ENCODE measurements around the gene PRORP. TPM values are rescaled to one million over a fixed set of nuclear protein-coding genes. Genes with fewer than 3 reads are reported as not detected.

The PRORP gene
- 10 to 100 TPM; 15.6 to 27.4 (median 22.1) TPM for total RNA-seq

- no peak for TF ChIP-seq CTCF (IDR thresholded peaks at IDR 0.05; ENCODE audit: low read depth)
Measured at GRCh38 chr14:35121887-35122695, at the start of gene PRORP, which contains the start of gene PPP2R3C. Gene PRORP, plus strand, starts transcription at chr14:35122552. Its CDS starts 694 bp downstream, at chr14:35123246. Gene PPP2R3C, minus strand, starts transcription at chr14:35121990. Its CDS starts 31 bp downstream, at chr14:35121959.

DNA sequence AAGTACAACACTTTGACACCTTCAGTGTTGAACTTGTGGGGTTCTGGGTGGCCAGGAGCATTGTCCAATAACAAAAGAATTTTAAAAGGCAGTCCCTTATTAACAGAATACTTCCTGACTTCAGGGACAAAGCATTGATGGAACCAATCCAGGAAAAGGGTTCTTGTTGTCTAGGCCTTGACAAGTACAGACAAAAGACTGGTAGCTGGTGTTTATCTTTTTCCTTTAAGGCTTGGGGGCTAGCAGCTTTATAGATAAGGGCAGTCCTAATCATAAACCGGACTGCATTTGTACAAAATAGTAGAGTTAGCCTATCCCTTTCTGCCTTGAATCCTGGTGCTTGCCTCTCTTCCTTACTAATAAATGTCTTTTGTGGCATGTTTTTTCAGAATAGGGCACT is 48.9 kb upstream of the PRORP start:
- no peak for TF ChIP-seq CTCF (IDR thresholded peaks at IDR 0.05; ENCODE audit: low read depth)

GRCh38 chr14:35078082-35078481 is 44.3 kb upstream of the PRORP start:
- no peak for TF ChIP-seq CTCF (IDR thresholded peaks at IDR 0.05; ENCODE audit: low read depth)

GRCh38 chr14:35079742-35080141 is 42.6 kb upstream of the PRORP start:
- TF ChIP-seq CTCF (IDR thresholded peaks at IDR 0.05; ENCODE audit: low read depth), result no peak

DNA sequence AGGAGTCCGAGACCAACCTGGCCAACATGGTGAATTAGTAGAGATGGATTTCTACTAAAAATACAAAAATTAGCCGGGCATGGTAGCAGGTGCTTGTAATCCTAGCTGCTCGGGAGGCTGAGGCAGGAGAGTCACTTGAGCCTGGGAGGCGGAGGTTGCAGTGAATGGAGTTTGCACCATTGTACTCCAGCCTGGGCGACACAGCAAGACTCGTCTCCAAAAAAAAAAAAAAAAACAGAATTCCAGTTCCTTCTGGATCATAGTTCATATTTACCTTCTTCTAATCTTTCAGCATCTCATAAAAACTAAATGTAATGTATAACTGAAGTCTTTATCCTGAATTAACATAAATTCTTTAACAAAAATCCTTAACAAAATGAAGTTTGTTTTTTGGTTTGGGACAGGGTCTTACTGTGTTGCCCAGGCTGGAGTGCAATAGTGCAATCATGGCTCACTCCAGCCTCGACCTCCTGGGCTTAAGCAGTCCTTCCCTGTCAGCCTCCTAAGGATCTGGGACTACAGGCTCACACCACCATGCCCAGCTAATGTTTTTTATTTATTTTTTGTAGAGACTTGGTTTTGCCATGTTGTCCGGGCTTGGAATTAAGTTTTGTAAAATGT is 38.7 kb upstream of the PRORP start:
- no peak for TF ChIP-seq CTCF (IDR thresholded peaks at IDR 0.05; ENCODE audit: low read depth)

DNA sequence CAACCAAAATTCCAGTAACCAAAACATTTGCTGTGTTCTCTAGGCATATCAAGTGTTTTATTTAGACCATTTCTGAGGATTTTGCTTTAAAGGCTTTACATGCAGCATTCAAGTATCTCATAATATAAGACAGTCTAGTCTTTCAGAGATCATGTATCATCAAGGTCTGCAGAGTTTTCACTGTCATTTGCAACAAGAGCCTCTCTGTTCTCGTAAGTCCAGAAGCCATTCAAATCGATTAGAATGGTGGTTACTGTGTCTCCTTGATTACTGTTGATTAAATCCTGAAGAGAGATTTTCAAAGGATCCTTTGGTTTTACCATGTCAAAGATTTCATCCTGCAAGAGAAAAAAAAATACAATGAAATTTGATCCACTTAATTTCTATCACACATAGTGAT is 36.9 kb upstream of the PRORP start:
- no peak for TF ChIP-seq CTCF (IDR thresholded peaks at IDR 0.05; ENCODE audit: low read depth)

DNA sequence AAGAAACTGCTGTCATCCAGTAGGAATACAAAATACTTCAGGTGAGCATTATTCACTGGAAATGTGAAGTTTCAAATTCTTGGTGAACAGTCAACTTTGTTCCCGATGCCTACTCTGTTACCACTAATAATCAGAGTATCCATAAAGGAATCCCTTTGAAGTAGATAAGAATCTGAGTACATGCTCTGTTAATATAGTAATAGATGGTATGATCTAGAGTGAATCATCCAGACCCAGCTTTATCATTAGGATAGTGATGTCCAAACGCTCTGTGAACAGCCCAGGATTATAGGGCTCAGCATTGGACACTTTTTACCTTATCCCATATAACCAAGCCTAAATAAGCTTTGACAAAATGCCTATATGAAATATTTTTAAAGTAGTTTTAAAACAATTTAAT is 33.8 kb upstream of the PRORP start:
- TF ChIP-seq CTCF (IDR thresholded peaks at IDR 0.05; ENCODE audit: low read depth), result no peak

Measured in subcutaneous adipose tissue (tissue), 4 donors.